Measurements from ENCODE around the gene CNIH1.
"Not testable (repeated sequence)": the region's sequence is repeated elsewhere in the genome, so short reads cannot be mapped to it uniquely, and the experiment has no call there.

The CNIH1 gene

GRCh38 chr14:54380558-54380957, 60.6 kb downstream of the CNIH1 start:
- not testable (repeated sequence) for DNase-seq (ENCODE audit: low read depth)

GRCh38 chr14:54378893-54379292, 62.3 kb downstream of the CNIH1 start:
- not testable (repeated sequence) for DNase-seq (ENCODE audit: low read depth)

GRCh38 chr14:54377501-54377900, 63.7 kb downstream of the CNIH1 start:
- DNase-seq (ENCODE audit: low read depth) = no peak

- peak; percentile 46 for DNase-seq (ENCODE audit: low read depth)
Measured at GRCh38 chr14:54374117-54374884, 66.9 kb downstream of the CNIH1 start.
